HCT116 (cell line): ENCODE measurements around the gene TBL1X. TPM values are rescaled to one million over a fixed set of nuclear protein-coding genes. Genes with fewer than 3 reads are reported as not detected.

Source experiments
- ATAC-seq: fragments of 200-7000 bp; cut with Tn5 transposase; 2 replicates; pipeline ENCODE4 v1.9.1; 2020; ENCODE audit warnings: mild to moderate bottlenecking, moderate library complexity
- BruUV-seq: library from RNA; stranded (reverse); fragments of 400-500 nt; replicated peaks from 2 replicates; lab custom pipeline; 2021; lab: Mats Ljungman, UMichigan
- CTCF ChIA-PET: fragments of 300-600 bp; sonication (Branson Sonifier 250); formaldehyde crosslinking; loops from one replicate; lab custom pipeline; 2021; ENCODE audit warnings: antibody characterized with exemption; lab: Charles Lee
- POLR2A ChIA-PET: fragments of 300-600, 350-600 bp; sonication (Branson Sonifier 250); formaldehyde crosslinking; loops from one replicate; lab custom pipeline; 2021; ENCODE audit warnings: antibody characterized with exemption; lab: Charles Lee
- RAD21 ChIA-PET, 2 experiments: fragments of 300-600 bp; sonication (Branson Sonifier 250); formaldehyde crosslinking; loops; one replicate each; lab custom pipeline; 2023; ENCODE audit warnings: low total read pairs in 2 of 2; ENCODE audit not compliant: uncharacterized antibody in 2 of 2, unreplicated experiment in 2 of 2, low non-redundant PET in 1 of 2; lab: Charles Lee
- DNase-seq: peaks from one replicate; pipeline ENCODE4 v3.0.0-alpha.2; 2010; ENCODE audit warnings: low read depth, low spot score
- H2AFZ ChIP-seq: fragments of 200-600 bp; shearing (Covaris generic), sonication (generic); 2 replicates; pipeline ENCODE4 v1.6.1; 2017; ENCODE audit warnings: low read depth, mixed run types, mixed read lengths, antibody characterized with exemption, low read length; ENCODE audit not compliant: poor library complexity, severe bottlenecking
- H3K27ac ChIP-seq: 2 replicates; pipeline ENCODE4 v1.5.1; 2012; ENCODE audit warnings: low read depth, low read length
- H3K27me3 ChIP-seq: fragments of 200-600 bp; sonication (generic); 2 replicates; pipeline ENCODE4 v1.6.1; 2016; ENCODE audit warnings: mixed run types, low read length, mixed read lengths; ENCODE audit not compliant: insufficient read depth
- H3K36me3 ChIP-seq, 2 experiments: fragments of 200-500 bp in 1 of 2; fragments of 200-600 bp in 1 of 2; sonication (Bioruptor generic) in 1 of 2; sonication (generic) in 1 of 2; 2 replicates each; pipeline versions ENCODE4 v1.5.1 to v1.6.1; 2014 to 2016; ENCODE audit warnings: low read length in 2 of 2, inconsistent platforms in 1 of 2, mixed read lengths in 1 of 2, mixed run types in 1 of 2; ENCODE audit not compliant: insufficient read depth in 2 of 2, control insufficient read depth in 1 of 2
- H3K4me1 ChIP-seq, 2 experiments: fragments of 200-600 bp in 1 of 2; sonication (generic) in 1 of 2; 2 replicates each; pipeline versions ENCODE4 v1.5.1 to v1.6.1; 2012 to 2017; ENCODE audit warnings: low read length in 2 of 2, inconsistent platforms in 1 of 2, mild to moderate bottlenecking in 1 of 2, mixed read lengths in 1 of 2, mixed run types in 1 of 2, moderate library complexity in 1 of 2; ENCODE audit not compliant: insufficient read depth in 2 of 2, control insufficient read depth in 1 of 2
- H3K4me2 ChIP-seq: fragments of 200-600 bp; sonication (generic); 2 replicates; pipeline ENCODE4 v1.6.1; 2017; ENCODE audit warnings: mixed run types, low read length, mixed read lengths
- H3K4me3 ChIP-seq, 2 experiments: fragments of 200-600 bp in 1 of 2; sonication (generic) in 1 of 2; replicated peaks in 1 of 2; 2 replicates each; pipeline ENCODE4 v1.5.1; 2011 to 2016; ENCODE audit warnings: low read length in 2 of 2, control low read depth in 1 of 2, low read depth in 1 of 2, mild to moderate bottlenecking in 1 of 2, mixed read lengths in 1 of 2, mixed run types in 1 of 2
- H3K79me2 ChIP-seq: fragments of 200-600 bp; sonication (generic); 2 replicates; pipeline ENCODE4 v1.6.1; 2017; ENCODE audit warnings: mild to moderate bottlenecking, mixed run types, low read length, moderate library complexity, mixed read lengths; ENCODE audit not compliant: insufficient read depth
- H3K9ac ChIP-seq: fragments of 200-600 bp; sonication (generic); 2 replicates; pipeline ENCODE4 v1.6.1; 2016; ENCODE audit warnings: low read length, mixed read lengths
- H3K9me2 ChIP-seq: fragments of 200-600 bp; sonication (generic), shearing (Covaris generic); 2 replicates; pipeline ENCODE4 v1.6.1; 2017; ENCODE audit warnings: mixed run types, mild to moderate bottlenecking, moderate library complexity; ENCODE audit not compliant: insufficient read depth
- H3K9me3 ChIP-seq, 2 experiments: fragments of 200-500 bp in 1 of 2; fragments of 200-600 bp in 1 of 2; sonication (Bioruptor generic) in 1 of 2; sonication (generic) in 1 of 2; 2 replicates each; pipeline ENCODE4 v1.6.1; 2014 to 2017; ENCODE audit warnings: low read length in 2 of 2, mixed read lengths in 2 of 2, inconsistent platforms in 1 of 2, low read depth in 1 of 2, mild to moderate bottlenecking in 1 of 2, mixed run types in 1 of 2, moderate library complexity in 1 of 2; ENCODE audit not compliant: control insufficient read depth in 1 of 2, insufficient read depth in 1 of 2
- H4K20me1 ChIP-seq: fragments of 200-600 bp; sonication (generic), shearing (Covaris generic); 2 replicates; pipeline ENCODE4 v1.6.1; 2017; ENCODE audit warnings: mixed run types, mild to moderate bottlenecking, moderate library complexity; ENCODE audit not compliant: insufficient read depth
- CBX3 ChIP-seq: IDR thresholded peaks from 2 replicates; pipeline ENCODE4 v1.6.1; 2012; ENCODE audit warnings: low read depth
- CEBPB ChIP-seq: IDR thresholded peaks from 2 replicates; pipeline ENCODE4 v1.6.1; 2012; ENCODE audit warnings: low read depth
- CTCF ChIP-seq, 3 experiments: fragments of 200-600 bp in 1 of 3; sonication (generic) in 1 of 3; IDR thresholded peaks in 2 of 3; conservative IDR thresholded peaks in 1 of 3; 2 replicates each; pipeline ENCODE4 v1.5.1; 2012 to 2017; ENCODE audit warnings: low read depth in 2 of 3, low read length in 2 of 3, antibody characterized with exemption in 1 of 3, borderline replicate concordance in 1 of 3, control low read depth in 1 of 3, mild to moderate bottlenecking in 1 of 3, mixed read lengths in 1 of 3, mixed run types in 1 of 3, moderate library complexity in 1 of 3; ENCODE audit not compliant: insufficient read depth in 1 of 3
- EGR1 ChIP-seq: IDR thresholded peaks from 2 replicates; pipeline ENCODE4 v1.6.1; 2012; ENCODE audit warnings: low read depth
- ELF1 ChIP-seq: IDR thresholded peaks from 2 replicates; pipeline ENCODE4 v1.6.1; 2012; ENCODE audit warnings: low read depth, borderline replicate concordance
- EZH2phosphoT487 ChIP-seq: fragments of 200-600 bp; IDR thresholded peaks from 2 replicates; pipeline ENCODE4 v1.6.1; 2018; ENCODE audit warnings: antibody characterized with exemption, borderline replicate concordance
- FOSL1 ChIP-seq: IDR thresholded peaks from 2 replicates; pipeline ENCODE4 v1.6.1; 2012; ENCODE audit warnings: low read depth
- JUND ChIP-seq: IDR thresholded peaks from 2 replicates; pipeline ENCODE4 v1.6.1; 2012
- POLR2A ChIP-seq: IDR thresholded peaks from 2 replicates; pipeline ENCODE4 v1.7.0; 2011; ENCODE audit warnings: borderline replicate concordance; ENCODE audit not compliant: insufficient read depth, insufficient read length; ENCODE audit errors: extremely low read depth
- RAD21 ChIP-seq: IDR thresholded peaks from 2 replicates; pipeline ENCODE4 v1.6.1; 2012; ENCODE audit warnings: low read depth, mild to moderate bottlenecking
- REST ChIP-seq: IDR thresholded peaks from 2 replicates; pipeline ENCODE4 v1.6.1; 2012; ENCODE audit warnings: low read depth
- SIN3A ChIP-seq: IDR thresholded peaks from 2 replicates; pipeline ENCODE4 v1.6.1; 2012; ENCODE audit warnings: low read depth
- SP1 ChIP-seq: IDR thresholded peaks from 2 replicates; pipeline ENCODE4 v1.6.1; 2012; ENCODE audit warnings: low read depth
- YY1 ChIP-seq: IDR thresholded peaks from 2 replicates; pipeline ENCODE4 v1.6.1; 2011; ENCODE audit warnings: low read length, low read depth, moderate library complexity, mild to moderate bottlenecking; ENCODE audit not compliant: insufficient replicate concordance; ENCODE audit errors: extremely low read depth
- ZBTB33 ChIP-seq: IDR thresholded peaks from 2 replicates; pipeline ENCODE4 v1.6.1; 2011; ENCODE audit warnings: mild to moderate bottlenecking, low read length, moderate library complexity; ENCODE audit not compliant: insufficient replicate concordance; ENCODE audit errors: extremely low read depth
- ZNF274 ChIP-seq: fragments of 200-500 bp; sonication (Bioruptor generic); IDR thresholded peaks from 2 replicates; pipeline ENCODE4 v1.6.1; 2014; ENCODE audit warnings: mild to moderate bottlenecking, low read depth, low read length, inconsistent platforms
- intact Hi-C: fragments of 100-400 bp; cut with micrococcal nuclease; formaldehyde crosslinking; loops from 2 replicates; pipeline ENCODE4 v1.10.0; 2022
- total RNA-seq: library from RNA; stranded (reverse); gene quantifications from one replicate; pipeline ENCODE4 v1.2.1, GENCODE V29; 2021; ENCODE audit not compliant: unreplicated experiment

The TBL1X gene
- total RNA-seq, 1 experiment from 2014 or later = 37.8 TPM

DNA sequence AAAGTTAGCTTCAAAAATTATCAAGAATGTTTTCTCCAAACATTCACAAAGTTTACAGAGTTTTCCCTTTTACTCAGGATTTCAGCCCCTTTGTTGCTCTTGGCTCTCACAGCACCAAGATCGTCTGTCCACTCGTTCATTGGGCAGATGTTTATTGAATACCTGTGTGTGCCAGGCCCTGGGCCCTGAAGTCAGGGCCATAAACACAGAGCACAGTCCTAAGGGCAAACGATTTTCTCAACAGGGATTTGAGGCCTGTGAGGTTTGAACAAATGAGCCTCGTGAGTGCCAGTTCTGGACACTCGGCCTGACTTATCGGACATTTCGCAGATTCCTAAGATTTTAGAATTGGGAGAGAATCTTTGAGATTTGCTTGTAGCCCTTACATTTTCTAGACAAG is 142.1 kb downstream of the TBL1X start (continued):
- TF ChIP-seq CTCF (IDR thresholded peaks at IDR 0.05 in 2 of 3, conservative IDR thresholded peaks at IDR 0.05 in 1 of 3; ENCODE audit: borderline replicate concordance in 1 of 3, insufficient read depth in 1 of 3, low read depth in 2 of 3, low read length in 2 of 3) = no peak
- TF ChIP-seq JUND = no peak

- ATAC-seq (no peak), DNase-seq (no peak)
- POLR2A ChIA-PET = no interaction called here
- CTCF ChIA-PET = no interaction called here
- Histone ChIP-seq H4K20me1 (no peaks in the 10 kb centered on the region), H3K4me1 (peaks cover 0 to 4% of the 10 kb centered on the region in 2 experiments; a peak in 1 of 4 replicates), H3K27ac (no peak overlapping the region), H3K9me2 (no peaks in the 10 kb centered on the region), H2AFZ (no peak overlapping the region), H3K36me3 (no peaks in the 10 kb centered on the region), H3K9me3 (no peaks in the 10 kb centered on the region), H3K4me2 (no peak overlapping the region), H3K79me2 (no peaks in the 10 kb centered on the region), H3K27me3 (no peaks in the 10 kb centered on the region), H3K4me3 (no peak overlapping the region), H3K9ac (no peak overlapping the region)
- BruUV-seq = no TSS peak
- intact Hi-C loops = no loop called here
- RAD21 ChIA-PET = no interaction called here
- no peak for TF ChIP-seq RAD21
- no peak for TF ChIP-seq CEBPB
- no peak for TF ChIP-seq REST
- no peak for TF ChIP-seq ELF1
- no peak for TF ChIP-seq POLR2A
- no peak for TF ChIP-seq ZNF274
- no peak for TF ChIP-seq ZBTB33
- no peak for TF ChIP-seq EGR1
- no peak for TF ChIP-seq SP1
- no peak for TF ChIP-seq EZH2phosphoT487
- TF ChIP-seq CBX3 = no peak
- no peak for TF ChIP-seq YY1
- TF ChIP-seq FOSL1 = no peak
- no peak for TF ChIP-seq SIN3A
These were observed 144.6 kb downstream of the TBL1X start for GRCh38 chrX:9609499-9609898.
